Endothelial cell of umbilical vein (primary cell): ENCODE results near the gene DNAJB11. TPM values are rescaled to one million over a fixed set of nuclear protein-coding genes. Genes with fewer than 3 reads are reported as not detected.

Source experiments
- BruUV-seq: library from RNA; stranded (reverse); fragments of 400-500 nt; replicated peaks from 2 replicates; lab custom pipeline; 2021; lab: Mats Ljungman, UMichigan
- CTCF ChIA-PET: fragments of 300-600, 350-600 bp; sonication (Branson Sonifier 250); formaldehyde crosslinking; loops from one replicate; lab custom pipeline; 2021; ENCODE audit warnings: antibody characterized with exemption, inconsistent platforms; lab: Charles Lee
- POLR2A ChIA-PET: fragments of 300-600, 350-600 bp; sonication (Branson Sonifier 250); formaldehyde crosslinking; loops from one replicate; lab custom pipeline; 2021; ENCODE audit warnings: antibody characterized with exemption, inconsistent platforms; lab: Charles Lee
- DNase-seq: peaks from one replicate; pipeline ENCODE4 v3.0.0-alpha.2; 2011; ENCODE audit warnings: low read depth, low spot score
- FAIRE-seq: peaks from 2 replicates; lab custom pipeline; 2011; peaks lifted over from hg19 to GRCh38; lab: Jason Lieb, UNC
- H2AFZ ChIP-seq: 2 replicates; pipeline ENCODE4 v1.6.0; 2012; ENCODE audit warnings: low read depth, low read length, control low read depth, inconsistent platforms
- H3K27ac ChIP-seq: 2 replicates; pipeline ENCODE4 v1.5.1; 2011; ENCODE audit warnings: low read depth, mild to moderate bottlenecking, control low read depth, low read length, moderate library complexity; ENCODE audit not compliant: insufficient read depth
- H3K27me3 ChIP-seq, 2 experiments: 2 replicates each; pipeline versions ENCODE4 v1.6.0 to v1.6.1; 2011; ENCODE audit warnings: low read length in 2 of 2, mixed read lengths in 1 of 2; ENCODE audit not compliant: control insufficient read depth in 2 of 2, insufficient read depth in 2 of 2
- H3K36me3 ChIP-seq, 2 experiments: 2 replicates in 1 of 2; 3 replicates in 1 of 2; pipeline ENCODE4 v1.5.1; 2011; ENCODE audit warnings: low read length in 2 of 2, mild to moderate bottlenecking in 1 of 2, moderate library complexity in 1 of 2; ENCODE audit not compliant: control insufficient read depth in 2 of 2, insufficient read depth in 2 of 2; ENCODE audit errors: extremely low read depth in 1 of 2
- H3K4me1 ChIP-seq: 3 replicates; pipeline ENCODE4 v1.5.1; 2011; ENCODE audit warnings: mild to moderate bottlenecking, low read length; ENCODE audit not compliant: control insufficient read depth, insufficient read depth; ENCODE audit errors: extremely low read depth
- H3K4me2 ChIP-seq: 2 replicates; pipeline ENCODE4 v1.6.1; 2011; ENCODE audit warnings: low read length, control low read depth, mixed read lengths; ENCODE audit not compliant: insufficient read depth
- H3K4me3 ChIP-seq, 3 experiments: fragments of 200-600 bp in 1 of 3; sonication (generic), shearing (Covaris generic) in 1 of 3; replicated peaks in 1 of 3; 2 replicates each; pipeline ENCODE4 v1.5.1; 2011 to 2016; ENCODE audit warnings: control low read depth in 3 of 3, low read length in 3 of 3, mild to moderate bottlenecking in 2 of 3, inconsistent platforms in 1 of 3, low read depth in 1 of 3, moderate library complexity in 1 of 3; ENCODE audit not compliant: insufficient read depth in 1 of 3
- H3K79me2 ChIP-seq: 2 replicates; pipeline ENCODE4 v1.6.0; 2012; ENCODE audit warnings: low read length, inconsistent platforms; ENCODE audit not compliant: control insufficient read depth, insufficient read depth
- H3K9ac ChIP-seq: replicated peaks from 2 replicates; pipeline ENCODE3; 2011; ENCODE audit warnings: low read length, control low read depth; ENCODE audit not compliant: insufficient read depth; ENCODE audit errors: extremely low read depth
- H3K9me1 ChIP-seq: replicated peaks from 3 replicates; pipeline ENCODE4 v1.6.0; 2011; ENCODE audit warnings: mild to moderate bottlenecking, low read length; ENCODE audit not compliant: control insufficient read depth, insufficient read depth; ENCODE audit errors: extremely low read depth
- H3K9me3 ChIP-seq: replicated peaks from 2 replicates; pipeline ENCODE4 v1.5.1; 2012; ENCODE audit warnings: low read length, inconsistent platforms; ENCODE audit not compliant: control insufficient read depth, insufficient read depth
- H4K20me1 ChIP-seq: replicated peaks from 2 replicates; pipeline ENCODE3; 2011; ENCODE audit warnings: mild to moderate bottlenecking, low read length; ENCODE audit not compliant: control insufficient read depth, insufficient read depth; ENCODE audit errors: extremely low read depth
- EZH2 ChIP-seq: IDR thresholded peaks from 2 replicates; pipeline ENCODE4 v1.6.1; 2012; ENCODE audit warnings: borderline replicate concordance, low read depth, mild to moderate bottlenecking, moderate library complexity, low read length, inconsistent platforms; ENCODE audit not compliant: severe bottlenecking
- FOS ChIP-seq: IDR thresholded peaks from 2 replicates; pipeline ENCODE4 v1.6.1; 2011; ENCODE audit warnings: mild to moderate bottlenecking, low read length, moderate library complexity, borderline replicate concordance; ENCODE audit not compliant: insufficient read depth
- GATA2 ChIP-seq: IDR thresholded peaks from 2 replicates; pipeline ENCODE4 v1.7.0; 2011; ENCODE audit warnings: low read depth, mild to moderate bottlenecking, moderate library complexity, mixed read lengths, low read length; ENCODE audit not compliant: insufficient read length, insufficient read depth
- JUN ChIP-seq: IDR thresholded peaks from 2 replicates; pipeline ENCODE4 v1.6.1; 2011; ENCODE audit warnings: borderline replicate concordance, low read depth; ENCODE audit not compliant: insufficient read length, insufficient read depth
- MYC ChIP-seq: IDR thresholded peaks from one replicate; pipeline ENCODE4 v1.6.1; 2011; ENCODE audit warnings: mild to moderate bottlenecking, low read depth, low read length
- POLR2A ChIP-seq: IDR thresholded peaks from 2 replicates; pipeline ENCODE4 v1.6.1; 2012; ENCODE audit warnings: low read depth, mild to moderate bottlenecking, control low read depth, low read length
- POLR2AphosphoS5 ChIP-seq: IDR thresholded peaks from 2 replicates; pipeline ENCODE4 v1.6.1; 2012; ENCODE audit warnings: low read depth, mild to moderate bottlenecking, control low read depth, low read length, moderate library complexity; ENCODE audit not compliant: insufficient read depth
- dilution Hi-C: fragments of 300-500 bp; cut with MboI; formaldehyde crosslinking; loops from one replicate; pipeline ENCODE4 v1.15.0; 2019; ENCODE audit warnings: low sequenced_read_pairs; ENCODE audit not compliant: extremely low pct_ligation_motif_present
- intact Hi-C: fragments of 100-400 bp; cut with micrococcal nuclease; formaldehyde crosslinking; loops from one replicate; pipeline ENCODE4 v1.10.0; 2022
- polyA plus RNA-seq, 4 experiments: library from polyadenylated mRNA; depleted of rRNA in 3 of 4; stranded (reverse) in 3 of 4; unstranded in 1 of 4; fragments of >200 nt; gene quantifications; 2 replicates each; pipeline versions ENCODE4 v1.2.1 to v1.2.3, GENCODE V29; 2011 to 2012; ENCODE audit warnings: missing spikeins in 1 of 4
- total RNA-seq: library from RNA; stranded (reverse); gene quantifications from 2 replicates; pipeline ENCODE4 v1.2.3, GENCODE V29; 2021
- TF ChIP-seq, protein P1 (sequence below), 2 donors: IDR thresholded peaks; 1 replicate in 1 of 2; 2 replicates in 1 of 2; pipeline ENCODE4 v1.5.1; 2011; ENCODE audit warnings: low read length in 2 of 2, mild to moderate bottlenecking in 2 of 2, moderate library complexity in 2 of 2, control low read depth in 1 of 2, inconsistent platforms in 1 of 2, low read depth in 1 of 2; ENCODE audit not compliant: insufficient read depth in 1 of 2; ENCODE audit errors: extremely low read depth in 1 of 2
- TF ChIP-seq, protein P2 (sequence below): IDR thresholded peaks from 2 replicates; pipeline ENCODE4 v1.6.1; 2011; ENCODE audit not compliant: insufficient read depth, insufficient read length

Gene DNAJB11
- total and polyA plus RNA-seq, 2 donors (not counting 3 experiments of a cell fraction or from before 2014, with no cell fraction given) = 39.5 to 87.6 TPM

DNA sequence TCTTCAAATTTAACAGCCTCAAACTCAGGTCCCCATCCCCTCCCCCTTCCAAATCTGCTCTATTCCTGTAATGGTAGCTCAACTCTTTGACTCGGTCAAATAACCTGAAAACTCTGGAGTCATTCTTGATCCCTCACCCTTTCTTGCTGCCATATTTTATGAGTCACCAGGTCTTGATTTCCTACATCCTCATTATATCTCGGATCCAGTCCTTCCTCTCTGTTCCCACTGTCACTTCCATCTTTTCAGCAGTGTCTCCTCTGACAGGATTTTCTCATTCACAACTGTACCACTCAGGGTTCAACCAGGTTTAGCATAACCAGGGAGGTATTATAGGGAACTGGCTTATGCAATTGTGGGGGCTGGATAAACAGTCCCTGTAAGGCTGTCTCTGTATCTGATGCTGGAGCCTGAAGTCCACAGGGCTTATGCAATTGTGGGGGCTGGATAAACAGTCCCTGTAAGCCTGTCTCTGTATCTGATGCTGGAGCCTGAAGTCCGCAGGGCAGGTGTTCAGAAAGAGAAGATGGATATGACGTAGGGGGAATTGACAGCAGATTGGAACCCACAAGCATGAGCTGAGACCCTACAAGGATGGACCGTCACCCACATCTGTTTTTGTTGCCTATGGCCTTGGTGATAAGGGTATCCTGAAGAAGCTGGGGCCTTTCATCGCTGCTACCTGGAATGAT lies 60.6 kb downstream of the DNAJB11 start:
- H3K4me3 ChIP-seq = no peak overlapping the region
- no peaks in the 10 kb centered on the region for H3K4me1 ChIP-seq
- DNase-seq (no peak), FAIRE-seq (no peak)
- H3K9me3 ChIP-seq = no peaks in the 10 kb centered on the region
- H3K4me2 ChIP-seq = no peak overlapping the region
- no peak overlapping the region for H3K9ac ChIP-seq
- H3K36me3 ChIP-seq = no peaks in the 10 kb centered on the region
- H2AFZ ChIP-seq = no peak overlapping the region
- no peaks in the 10 kb centered on the region for H3K79me2 ChIP-seq
- CTCF ChIA-PET = interaction anchor here (1.2 to 2.3 kb wide), 2 partner anchors 10 to 16 kb away, joined by 5 to 6 read pairs; no protein-coding TSS in a partner anchor
- intact Hi-C loops = no loop called here
- dilution Hi-C loops = no loop called here
- no peak overlapping the region for H3K27ac ChIP-seq
- no TSS peak for BruUV-seq
- POLR2A ChIA-PET = no interaction called here
- no peaks in the 10 kb centered on the region for H3K27me3 ChIP-seq
- H3K9me1 ChIP-seq = no peaks in the 10 kb centered on the region
- no peak for TF ChIP-seq POLR2AphosphoS5
- TF ChIP-seq JUN = no peak
- TF ChIP-seq, protein P1, sequence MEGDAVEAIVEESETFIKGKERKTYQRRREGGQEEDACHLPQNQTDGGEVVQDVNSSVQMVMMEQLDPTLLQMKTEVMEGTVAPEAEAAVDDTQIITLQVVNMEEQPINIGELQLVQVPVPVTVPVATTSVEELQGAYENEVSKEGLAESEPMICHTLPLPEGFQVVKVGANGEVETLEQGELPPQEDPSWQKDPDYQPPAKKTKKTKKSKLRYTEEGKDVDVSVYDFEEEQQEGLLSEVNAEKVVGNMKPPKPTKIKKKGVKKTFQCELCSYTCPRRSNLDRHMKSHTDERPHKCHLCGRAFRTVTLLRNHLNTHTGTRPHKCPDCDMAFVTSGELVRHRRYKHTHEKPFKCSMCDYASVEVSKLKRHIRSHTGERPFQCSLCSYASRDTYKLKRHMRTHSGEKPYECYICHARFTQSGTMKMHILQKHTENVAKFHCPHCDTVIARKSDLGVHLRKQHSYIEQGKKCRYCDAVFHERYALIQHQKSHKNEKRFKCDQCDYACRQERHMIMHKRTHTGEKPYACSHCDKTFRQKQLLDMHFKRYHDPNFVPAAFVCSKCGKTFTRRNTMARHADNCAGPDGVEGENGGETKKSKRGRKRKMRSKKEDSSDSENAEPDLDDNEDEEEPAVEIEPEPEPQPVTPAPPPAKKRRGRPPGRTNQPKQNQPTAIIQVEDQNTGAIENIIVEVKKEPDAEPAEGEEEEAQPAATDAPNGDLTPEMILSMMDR (IDR thresholded peaks at IDR 0.05; ENCODE audit: extremely low read depth in 1 of 2, insufficient read depth in 1 of 2, low read depth in 1 of 2, low read length in 2 of 2) = no peak
- TF ChIP-seq, protein P2, sequence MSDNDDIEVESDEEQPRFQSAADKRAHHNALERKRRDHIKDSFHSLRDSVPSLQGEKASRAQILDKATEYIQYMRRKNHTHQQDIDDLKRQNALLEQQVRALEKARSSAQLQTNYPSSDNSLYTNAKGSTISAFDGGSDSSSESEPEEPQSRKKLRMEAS = no peak
- TF ChIP-seq FOS = no peak
- TF ChIP-seq MYC = no peak
- no peak for TF ChIP-seq EZH2
- no peak for TF ChIP-seq POLR2A
- TF ChIP-seq GATA2 = no peak
- no peaks in the 10 kb centered on the region for H4K20me1 ChIP-seq
